Omental fat pad (tissue), 4 donors: ENCODE data around the gene DOCK4. TPM values are rescaled to one million over a fixed set of nuclear protein-coding genes. Genes with fewer than 3 reads are reported as not detected.

Experiments
- ATAC-seq: fragments of 150-250 bp; one replicate; pipeline ENCODE4 v1.9.1; 2016; ENCODE audit warnings: mild to moderate bottlenecking, moderate library complexity; ENCODE audit not compliant: low FRiP score
- DNase-seq: peaks from one replicate; pipeline ENCODE4 v3.0.0-alpha.2; 2019; ENCODE audit warnings: low spot score
- CTCF ChIP-seq, 3 donors: fragments of 450-650 bp; IDR thresholded peaks; one replicate each; pipeline ENCODE4 v1.5.1; 2016 to 2017; ENCODE audit warnings: antibody characterized with exemption in 3 of 3, mild to moderate bottlenecking in 3 of 3, moderate library complexity in 2 of 3
- total RNA-seq, 4 donors: library from RNA; depleted of rRNA; stranded (reverse); fragments of >200 nt; gene quantifications; one replicate each; pipeline ENCODE4 v1.1.0, GENCODE V29; 2016

Gene DOCK4
- total RNA-seq, 4 donors from 2014 or later: 47.5 to 86.9 (median 59.7) TPM

- ATAC-seq: no peak
- no peak for DNase-seq
- TF ChIP-seq CTCF (IDR thresholded peaks at IDR 0.05): no peak
These were observed 113.3 kb downstream of the DOCK4 start for GRCh38 chr7:112092709-112093395.

GRCh38 chr7:112092306-112092705, 113.9 kb downstream of the DOCK4 start:
- ATAC-seq (no peak), DNase-seq (no peak)
- TF ChIP-seq CTCF (IDR thresholded peaks at IDR 0.05): no peak

- ATAC-seq: no peak
- DNase-seq: no peak
- TF ChIP-seq CTCF (IDR thresholded peaks at IDR 0.05): no peak
These were observed 114.4 kb downstream of the DOCK4 start for GRCh38 chr7:112091768-112092167.

GRCh38 chr7:112089551-112089950, 116.6 kb downstream of the DOCK4 start:
- TF ChIP-seq CTCF (IDR thresholded peaks at IDR 0.05): no peak
- no peak for ATAC-seq
- DNase-seq: no peak

- DNase-seq (no peak), ATAC-seq (no peak)
- TF ChIP-seq CTCF (IDR thresholded peaks at IDR 0.05): no peak
These were observed 117.6 kb downstream of the DOCK4 start for GRCh38 chr7:112088484-112089016.

- ATAC-seq: no peak
- no peak for DNase-seq
- no peak for TF ChIP-seq CTCF (IDR thresholded peaks at IDR 0.05)
These were observed 119.5 kb downstream of the DOCK4 start for GRCh38 chr7:112086496-112087254.
